ENCODE data around the gene NDUFB3. TPM values are rescaled to one million over a fixed set of nuclear protein-coding genes. Genes with fewer than 3 reads are reported as not detected.
"Not testable (repeated sequence)": the region's sequence is repeated elsewhere in the genome, so short reads cannot be mapped to it uniquely, and the experiment has no call there.

The NDUFB3 gene
- total RNA-seq, 1 donor from 2014 or later: 83.2 TPM

DNA sequence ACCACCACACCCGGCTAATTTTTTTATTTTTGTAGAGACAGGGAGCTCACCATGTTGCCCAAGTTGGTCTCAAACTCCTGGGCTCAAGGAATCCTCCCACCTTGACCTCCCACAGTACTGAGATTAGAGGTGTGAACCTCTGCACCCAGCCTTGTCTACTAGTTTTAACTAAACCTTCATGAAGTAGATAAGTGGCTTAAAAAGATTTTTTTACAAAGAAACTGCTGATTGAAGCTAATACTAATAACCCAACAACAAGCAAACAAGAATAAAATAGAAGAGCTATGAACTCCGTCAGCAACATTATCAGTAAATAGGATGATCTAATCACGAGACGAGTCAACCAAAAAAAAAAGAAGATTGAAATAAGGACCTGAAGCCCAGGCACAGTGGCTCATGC, 18.8 kb downstream of the NDUFB3 start:
- no peak for DNase-seq (ENCODE audit: low spot score)

GRCh38 chr2:201093573-201093972, 21.8 kb downstream of the NDUFB3 start:
- no peak for DNase-seq (ENCODE audit: low spot score)

DNA sequence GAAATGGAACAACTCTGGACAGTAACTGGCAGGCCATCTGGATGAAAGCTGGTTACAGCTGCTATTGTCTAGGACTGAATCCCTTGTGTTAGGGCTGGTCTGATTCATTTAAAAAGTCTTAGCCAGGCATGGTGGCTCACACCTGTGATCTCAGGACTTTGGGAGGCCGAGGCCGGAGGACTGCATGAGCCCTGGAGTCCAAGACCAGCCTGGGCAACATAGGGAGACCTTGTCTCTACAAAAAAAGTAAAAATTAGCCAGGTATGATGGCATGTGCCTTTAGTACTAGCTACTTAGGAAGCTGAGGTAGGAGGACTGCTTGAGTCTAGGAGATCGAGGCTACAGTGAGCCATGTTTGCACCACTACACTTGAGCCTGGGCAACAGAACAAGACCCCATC, 28.7 kb downstream of the NDUFB3 start:
- DNase-seq (ENCODE audit: low spot score): peak; percentile 65

DNA sequence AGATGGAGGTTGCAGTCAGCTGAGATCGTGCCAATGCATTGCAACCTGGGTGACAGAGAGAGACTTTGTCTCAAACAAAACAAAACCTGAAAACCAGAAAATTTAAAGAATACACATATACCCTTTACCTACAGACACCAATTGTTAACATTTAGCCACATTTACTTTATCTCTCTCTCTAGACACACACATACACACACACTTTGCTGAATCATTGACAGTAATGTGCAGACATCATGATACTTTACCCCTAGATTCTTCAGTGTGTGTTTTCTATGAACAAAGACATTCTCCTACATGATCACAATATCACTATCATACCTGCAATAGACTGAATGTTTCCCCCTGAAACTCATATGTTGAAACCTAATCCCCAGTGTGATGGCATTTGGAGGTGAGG, 34.0 kb downstream of the NDUFB3 start:
- no peak for DNase-seq (ENCODE audit: low spot score)

DNA sequence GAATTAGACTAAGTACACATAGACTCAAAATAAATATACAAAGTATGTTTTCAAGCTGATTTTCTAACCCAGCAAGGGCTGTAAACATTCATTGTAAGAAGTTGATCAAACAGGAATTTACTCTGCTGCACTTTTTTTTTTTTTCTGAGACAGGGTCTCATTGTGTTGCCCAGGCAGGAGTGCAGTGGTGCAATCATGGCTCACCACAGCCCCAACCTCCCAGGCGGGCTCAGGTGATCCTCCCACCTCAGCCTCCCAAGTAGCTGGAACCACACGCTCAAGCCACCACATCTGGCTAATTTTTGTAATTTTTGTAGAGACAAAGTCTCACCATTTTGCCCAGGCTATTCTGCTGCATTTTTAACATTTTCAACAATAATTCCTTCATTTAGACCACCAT, 35.8 kb downstream of the NDUFB3 start:
- DNase-seq (ENCODE audit: low spot score): peak; percentile 8

DNA sequence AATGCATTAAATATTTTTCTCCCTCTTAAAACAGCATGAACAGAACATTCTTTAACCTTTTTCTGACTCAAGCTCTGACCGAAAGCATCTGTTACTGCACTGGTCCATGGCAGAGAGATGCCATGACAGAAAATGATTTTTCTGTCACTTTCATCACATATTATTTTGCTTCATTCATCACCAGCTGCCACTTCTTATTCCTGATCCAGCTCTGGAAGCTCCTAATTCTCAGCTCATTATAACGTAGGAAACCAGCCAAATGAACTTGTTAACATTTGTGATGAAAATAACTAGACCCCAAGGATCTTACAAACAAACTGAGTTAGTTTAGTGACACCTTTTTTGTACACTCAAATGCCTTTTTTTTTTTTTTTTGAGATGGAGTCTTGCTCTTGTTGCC, 36.5 kb downstream of the NDUFB3 start:
- no peak for DNase-seq (ENCODE audit: low spot score)

DNA sequence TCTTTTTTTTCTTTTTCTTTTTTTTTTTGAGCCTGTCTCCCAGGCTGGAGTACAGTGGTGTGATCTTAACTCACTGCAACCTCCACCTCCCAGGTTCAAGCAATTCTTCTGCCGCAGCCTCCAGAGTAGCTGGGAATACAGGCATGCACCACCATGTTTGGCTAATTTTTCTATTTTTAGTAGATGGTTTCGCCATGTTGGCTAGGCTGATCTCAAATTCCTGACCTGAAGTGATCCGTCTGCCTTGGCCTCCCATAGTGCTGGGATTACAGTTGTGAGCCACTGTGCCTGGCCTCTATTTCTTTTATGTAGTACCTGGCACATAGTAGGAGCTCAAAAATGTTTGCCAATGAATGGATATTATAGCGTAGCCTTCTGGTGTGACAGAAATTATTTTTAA, 37.4 kb downstream of the NDUFB3 start:
- DNase-seq (ENCODE audit: low spot score): peak; percentile 1

DNA sequence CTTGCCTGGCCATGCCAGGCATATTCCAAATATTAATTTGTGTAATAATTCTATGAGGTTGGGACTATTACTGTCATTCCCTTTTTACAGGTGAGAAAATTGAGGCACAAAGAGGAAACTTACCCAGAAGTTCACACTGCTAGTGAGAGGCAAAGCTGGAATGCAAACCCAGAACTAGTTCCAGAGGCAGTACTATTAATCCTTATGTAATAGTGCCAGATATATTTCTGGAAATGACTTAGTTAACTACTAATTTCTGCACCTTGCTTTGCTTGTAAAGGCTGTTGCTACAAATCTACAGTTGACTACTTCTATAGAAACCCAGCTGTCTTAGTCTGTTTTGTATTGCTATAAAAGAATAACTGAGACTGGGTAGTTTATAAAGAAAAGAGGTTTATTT, 38.8 kb downstream of the NDUFB3 start:
- no peak for DNase-seq (ENCODE audit: low spot score)

- DNase-seq (ENCODE audit: low spot score): peak; percentile 3
Observed at GRCh38 chr2:201111096-201111495, 39.3 kb downstream of the NDUFB3 start.

GRCh38 chr2:201114350-201114749, 42.5 kb downstream of the NDUFB3 start:
- DNase-seq (ENCODE audit: low spot score): no peak

DNA sequence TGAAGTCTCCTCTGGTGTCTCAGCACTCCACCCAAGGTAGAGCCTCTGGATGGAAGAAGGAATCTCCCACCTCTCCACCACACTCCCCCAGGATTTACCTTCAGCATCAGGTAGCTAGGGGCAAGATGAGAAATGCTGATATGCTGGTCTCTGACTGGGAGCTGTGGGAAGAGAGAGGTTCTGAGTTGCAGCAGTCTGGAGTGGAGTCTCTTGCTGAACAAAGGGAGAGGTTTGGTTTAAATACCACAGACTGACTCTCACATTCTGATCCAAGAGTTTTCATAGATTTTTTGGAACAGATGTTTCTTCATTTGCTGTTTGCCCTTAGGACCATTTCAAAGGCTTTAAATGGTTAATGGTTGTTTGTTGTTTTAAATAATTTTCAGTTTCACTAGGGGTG, 43.0 kb downstream of the NDUFB3 start:
- DNase-seq (ENCODE audit: low spot score): peak; percentile 2

GRCh38 chr2:201116115-201116958, 44.5 kb downstream of the NDUFB3 start, which contains the start of gene CFLAR:
CFLAR (plus strand) TSS chr2:201116164; CDS start chr2:201129866, 13,702 bp downstream.
- peak; percentile 93 for DNase-seq (ENCODE audit: low spot score)

- no peak for DNase-seq (ENCODE audit: low spot score)
Observed at GRCh38 chr2:201116959-201117734, 45.3 kb downstream of the NDUFB3 start.

- DNase-seq (ENCODE audit: low spot score): not testable (repeated sequence)
Observed at GRCh38 chr2:201117735-201118094, 45.9 kb downstream of the NDUFB3 start.

DNA sequence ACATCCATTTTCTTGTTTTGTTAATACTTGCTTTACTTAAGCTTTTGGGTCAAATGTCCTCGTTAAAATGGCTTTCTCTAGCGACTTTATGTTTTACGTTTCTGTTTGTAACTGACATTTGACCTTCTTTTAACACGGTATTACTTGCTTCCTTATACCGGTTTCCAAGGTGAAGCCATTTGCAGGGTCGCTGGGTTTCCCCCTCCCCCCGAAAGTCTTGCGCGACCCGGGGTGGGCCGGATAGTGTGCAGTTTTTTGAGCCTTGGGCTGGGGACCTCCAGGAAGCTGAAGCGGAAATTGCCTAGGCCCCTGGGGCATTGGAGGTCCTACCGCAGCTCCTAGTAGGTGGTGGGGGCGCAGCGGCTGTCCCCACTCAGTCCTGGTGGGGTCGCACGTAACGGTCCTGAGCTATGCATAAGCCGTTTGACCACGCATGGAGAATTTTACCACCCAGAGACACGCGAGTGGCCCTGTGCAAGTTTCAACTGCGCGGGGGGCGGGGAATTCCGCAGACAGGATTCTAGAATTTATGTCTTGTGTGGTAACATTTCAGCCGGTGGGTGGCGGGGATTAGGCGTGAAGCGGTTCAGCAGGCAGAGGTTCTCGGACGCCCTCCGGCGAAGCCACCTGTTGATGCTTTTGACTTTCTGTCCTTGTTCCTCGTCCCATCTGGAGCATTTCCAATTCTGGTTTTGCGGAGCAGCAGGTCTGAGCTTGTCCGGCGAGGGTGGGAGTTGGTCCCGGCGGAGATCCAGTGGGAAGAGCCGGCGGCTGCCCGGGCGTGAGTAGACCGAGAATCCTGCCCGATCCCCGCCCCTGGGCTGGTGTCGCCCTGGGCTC, 46.5 kb downstream of the NDUFB3 start:
- DNase-seq (ENCODE audit: low spot score): peak; percentile 95

DNA sequence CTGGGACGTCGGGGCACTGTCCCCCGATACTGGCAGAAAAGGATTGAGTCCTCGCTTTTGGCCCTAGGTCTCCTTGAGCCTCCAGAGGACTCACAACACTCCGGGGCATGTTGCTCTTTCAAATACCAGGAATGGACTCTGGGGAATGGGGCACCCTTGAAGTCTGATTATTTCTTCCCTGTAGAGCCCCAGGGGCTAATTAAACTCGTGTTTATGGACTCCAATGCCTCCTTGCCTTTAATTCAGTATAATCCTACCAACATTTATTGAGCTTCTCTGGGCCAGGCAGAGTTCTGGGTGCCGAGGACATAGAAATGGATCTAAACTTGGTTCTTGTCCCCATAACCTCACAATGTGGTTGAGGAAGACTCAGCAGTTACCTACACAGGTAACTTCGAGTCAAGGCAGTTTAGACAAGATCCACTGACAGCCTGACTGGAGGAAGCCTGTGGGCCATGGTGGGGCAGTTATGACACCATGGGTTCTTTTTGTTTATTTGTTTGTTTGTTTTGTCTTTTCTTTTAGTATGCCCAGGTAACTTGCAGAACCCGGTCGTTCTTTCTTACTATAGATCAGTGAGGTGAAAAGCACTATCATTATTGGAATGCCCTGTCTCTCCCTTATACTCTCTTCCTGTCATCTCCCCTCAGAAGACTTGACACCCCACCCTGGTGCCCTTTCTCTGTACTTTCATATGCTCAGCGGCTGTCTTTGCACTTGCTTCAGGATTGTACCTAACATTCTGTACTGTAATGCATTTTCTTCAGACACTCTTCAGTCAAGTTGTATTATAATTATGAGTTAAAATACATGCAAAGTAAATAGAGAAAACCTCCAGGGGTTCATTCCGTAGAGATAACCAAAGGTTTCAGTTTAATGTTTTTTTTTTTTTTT, 47.4 kb downstream of the NDUFB3 start:
- DNase-seq (ENCODE audit: low spot score): no peak

DNA sequence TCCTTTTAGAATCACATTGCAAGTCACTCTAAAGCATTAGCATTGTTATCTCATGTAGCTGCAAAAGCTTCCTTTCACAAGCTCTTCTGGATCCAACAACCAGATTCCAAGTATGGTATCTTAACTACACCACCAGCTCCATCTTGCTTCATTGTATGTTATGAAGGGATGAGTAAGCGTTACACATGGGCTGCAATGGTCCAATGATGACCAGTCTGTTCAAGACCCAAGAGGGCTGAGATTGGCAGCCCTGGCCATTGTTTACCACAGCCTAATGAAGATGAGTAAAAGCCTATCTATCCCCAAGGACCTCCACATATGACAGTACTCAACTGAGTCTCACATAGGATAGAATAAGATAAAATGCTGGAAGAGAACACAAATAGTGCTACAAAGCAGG, 50.5 kb downstream of the NDUFB3 start:
- DNase-seq (ENCODE audit: low spot score): no peak

DNA sequence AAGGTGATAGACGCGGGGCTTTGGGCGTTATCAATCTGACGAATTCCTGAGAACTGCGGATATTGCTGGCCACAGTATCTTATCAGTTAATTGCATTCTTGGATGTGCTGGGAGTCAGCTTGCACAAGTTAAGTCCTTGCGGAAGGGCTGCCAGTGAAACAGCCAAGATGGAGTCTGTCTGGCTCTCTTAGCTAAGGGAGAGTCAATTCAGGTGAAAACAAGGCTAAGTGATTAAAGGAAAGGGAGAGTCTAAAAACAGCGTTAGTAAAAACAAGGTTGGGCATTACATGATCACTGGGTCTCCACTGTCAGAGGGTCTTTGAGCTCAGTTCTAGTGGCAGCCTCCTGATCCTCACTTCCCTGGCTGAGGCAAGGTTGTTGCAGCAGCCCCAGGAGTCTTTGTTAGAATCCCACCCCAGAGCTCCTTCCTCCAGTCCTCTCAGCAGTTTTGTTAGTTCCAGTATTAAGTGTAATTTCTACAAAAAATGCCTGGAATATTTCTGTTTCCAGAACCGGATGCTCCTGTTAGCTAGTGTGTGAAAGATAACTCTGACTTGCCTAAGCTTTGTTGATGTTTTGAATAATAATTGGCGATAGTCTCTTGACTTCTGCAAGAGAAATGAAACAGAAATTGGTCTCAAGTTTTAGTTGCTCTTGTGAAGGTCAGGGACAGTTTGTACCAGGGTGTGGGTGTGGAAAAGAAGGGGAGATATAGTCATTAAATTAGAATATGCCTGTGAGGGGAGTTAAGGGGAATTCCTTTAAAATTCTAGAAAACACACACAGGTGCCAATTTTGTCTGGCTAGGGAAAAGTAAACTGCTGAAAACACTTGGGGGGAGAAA, 54.7 kb downstream of the NDUFB3 start:
- no peak for DNase-seq (ENCODE audit: low spot score)

- no peak for DNase-seq (ENCODE audit: low spot score)
Observed at GRCh38 chr2:201127152-201127511, 55.3 kb downstream of the NDUFB3 start.

- DNase-seq (ENCODE audit: low spot score): no peak
Observed at GRCh38 chr2:201127570-201127969, 55.8 kb downstream of the NDUFB3 start.

All from mesenteric fat pad (tissue), 1 donor.